ENCODE results near the gene SORL1.

SORL1 gene

GRCh38 chr11:121551463-121551862 lies 99.3 kb downstream of the SORL1 start:
- Histone ChIP-seq H3K4me3 (no peak overlapping the region), H3K27ac (no peak overlapping the region)
- no peak for TF ChIP-seq CTCF (IDR thresholded peaks at IDR 0.05)
- no peak for DNase-seq (ENCODE audit: low spot score)

GRCh38 chr11:121552154-121552553 lies 100.0 kb downstream of the SORL1 start:
- H3K27ac ChIP-seq = no peak overlapping the region
- no peak overlapping the region for H3K4me3 ChIP-seq
- no peak for TF ChIP-seq CTCF (IDR thresholded peaks at IDR 0.05)
- no peak for DNase-seq (ENCODE audit: low spot score)

GRCh38 chr11:121552644-121553043 lies 100.5 kb downstream of the SORL1 start:
- TF ChIP-seq CTCF (IDR thresholded peaks at IDR 0.05) = no peak
- DNase-seq (ENCODE audit: low spot score) = no peak
- Histone ChIP-seq H3K27ac (no peak overlapping the region), H3K4me3 (no peak overlapping the region)

DNA sequence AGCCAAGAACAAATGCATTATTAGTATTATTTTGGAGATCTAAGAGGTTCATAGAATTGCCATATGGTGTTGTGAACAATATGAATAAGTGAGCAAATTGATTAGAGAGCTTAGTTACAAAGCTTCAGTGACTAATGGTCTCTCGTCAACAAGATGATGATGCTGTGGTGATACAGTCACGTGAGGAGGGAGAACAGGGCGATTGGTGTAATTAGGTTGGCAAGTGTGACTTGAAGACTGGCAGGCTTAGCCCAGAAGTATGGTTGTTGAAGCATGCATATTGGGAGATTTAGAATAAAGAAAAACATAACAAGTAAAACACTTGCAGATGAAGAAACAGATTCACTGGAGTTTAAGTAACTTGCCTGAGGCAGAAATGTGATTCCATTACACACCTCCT lies 101.3 kb downstream of the SORL1 start:
- DNase-seq (ENCODE audit: low spot score) = no peak
- no peak for TF ChIP-seq CTCF (IDR thresholded peaks at IDR 0.05)
- Histone ChIP-seq H3K27ac (no peak overlapping the region), H3K4me3 (no peak overlapping the region)

DNA sequence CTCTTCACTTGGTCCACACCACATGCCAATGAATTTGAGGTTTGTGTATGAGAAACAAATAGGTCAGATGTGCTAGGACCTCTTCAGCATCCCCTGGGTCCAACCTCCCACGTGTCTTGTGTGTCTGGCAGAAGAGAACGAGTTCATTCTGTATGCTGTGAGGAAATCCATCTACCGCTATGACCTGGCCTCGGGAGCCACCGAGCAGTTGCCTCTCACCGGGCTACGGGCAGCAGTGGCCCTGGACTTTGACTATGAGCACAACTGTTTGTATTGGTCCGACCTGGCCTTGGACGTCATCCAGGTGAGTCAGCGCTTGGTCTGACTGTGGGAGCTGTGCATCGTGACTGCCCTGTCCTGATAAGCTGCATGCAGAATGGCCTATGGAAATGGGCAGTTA lies 101.7 kb downstream of the SORL1 start:
- no peak for TF ChIP-seq CTCF (IDR thresholded peaks at IDR 0.05)
- H3K4me3 ChIP-seq = no peak overlapping the region
- H3K27ac ChIP-seq = no peak overlapping the region
- no peak for DNase-seq (ENCODE audit: low spot score)

GRCh38 chr11:121554552-121554951 lies 102.4 kb downstream of the SORL1 start:
- no peak for TF ChIP-seq CTCF (IDR thresholded peaks at IDR 0.05)
- DNase-seq (ENCODE audit: low spot score) = no peak
- Histone ChIP-seq H3K4me3 (no peak overlapping the region), H3K27ac (no peak overlapping the region)

- TF ChIP-seq CTCF (IDR thresholded peaks at IDR 0.05) = no peak
- no peak overlapping the region for H3K4me3 ChIP-seq
- no peak for DNase-seq (ENCODE audit: low spot score)
- H3K27ac ChIP-seq = no peak overlapping the region
Measured at GRCh38 chr11:121555121-121555520, 103.0 kb downstream of the SORL1 start.
